GM12872 (cell line): ENCODE data around the gene CNTNAP2.

ENCODE experiments used
- CTCF ChIP-seq: IDR thresholded peaks from 3 replicates; pipeline ENCODE4 v1.5.1; 2011; ENCODE audit warnings: low read depth, mild to moderate bottlenecking, low read length, moderate library complexity; ENCODE audit not compliant: insufficient read depth

CNTNAP2 gene

GRCh38 chr7:147071536-147071935 is 954.9 kb downstream of the CNTNAP2 start:
- no peak for TF ChIP-seq CTCF

- no peak for TF ChIP-seq CTCF
Measured at GRCh38 chr7:147078312-147078711, 961.7 kb downstream of the CNTNAP2 start.

- no peak for TF ChIP-seq CTCF
Measured at GRCh38 chr7:147079083-147079482, 962.5 kb downstream of the CNTNAP2 start.

GRCh38 chr7:147079921-147080420 is 963.4 kb downstream of the CNTNAP2 start:
- no peak for TF ChIP-seq CTCF

GRCh38 chr7:147081117-147081516 is 964.5 kb downstream of the CNTNAP2 start:
- TF ChIP-seq CTCF, result no peak

GRCh38 chr7:147089051-147089461 is 972.5 kb downstream of the CNTNAP2 start:
- no peak for TF ChIP-seq CTCF

- no peak for TF ChIP-seq CTCF
Measured at GRCh38 chr7:147089608-147090007, 973.0 kb downstream of the CNTNAP2 start.
